Stomach (tissue), 9 donors: ENCODE data around the gene FOXN3. TPM values are rescaled to one million over a fixed set of nuclear protein-coding genes. Genes with fewer than 3 reads are reported as not detected.

Experiments
- DNase-seq, 2 donors: peaks; one replicate each; pipeline versions ENCODE4 v3.0.0 to v3.0.0-alpha.2; 2013 to 2019
- H3K27ac ChIP-seq, 5 donors: fragments of 200-600 bp in 4 of 5; sonication (generic) in 4 of 5; one replicate each; pipeline ENCODE4 v1.5.1; 2013 to 2019; ENCODE audit warnings: mild to moderate bottlenecking in 1 of 5, moderate library complexity in 1 of 5
- H3K27me3 ChIP-seq, 3 donors: fragments of 200-600 bp; sonication (generic); one replicate each; pipeline ENCODE4 v1.5.1; 2017 to 2019; ENCODE audit warnings: mixed run types in 1 of 3
- H3K36me3 ChIP-seq, 4 donors: fragments of 200-600 bp; sonication (generic); 1 replicate in 3 of 4; 2 replicates in 1 of 4; pipeline ENCODE4 v1.5.1; 2016 to 2019
- H3K4me1 ChIP-seq, 4 donors: fragments of 200-600 bp; sonication (generic); one replicate each; pipeline ENCODE4 v1.5.1; 2016 to 2019
- H3K4me3 ChIP-seq, 4 donors: fragments of 200-600 bp; sonication (generic) in 3 of 4; one replicate each; pipeline ENCODE4 v1.5.1; 2016 to 2019; ENCODE audit warnings: mild to moderate bottlenecking in 1 of 4
- H3K9me3 ChIP-seq, 4 donors: fragments of 200-600 bp; sonication (generic); one replicate each; pipeline ENCODE4 v1.5.1; 2016 to 2019
- EP300 ChIP-seq: sonication (generic); formaldehyde crosslinking; IDR thresholded peaks from one replicate; pipeline ENCODE4 v1.6.1; 2017; ENCODE audit warnings: antibody characterized with exemption
- POLR2A ChIP-seq, 4 donors: fragments of 450-650 bp; IDR thresholded peaks; one replicate each; pipeline ENCODE4 v1.6.1; 2016; ENCODE audit warnings: antibody characterized with exemption in 4 of 4, control low read depth in 2 of 4, mild to moderate bottlenecking in 1 of 4, moderate library complexity in 1 of 4
- POLR2AphosphoS5 ChIP-seq, 3 donors: sonication (generic); formaldehyde crosslinking; IDR thresholded peaks; one replicate each; pipeline ENCODE4 v1.6.1; 2016; ENCODE audit warnings: antibody characterized with exemption in 3 of 3
- WGBS, 5 donors: extraction: QIAGEN DNeasy Blood & Tissue Kit in 3 of 5; methylation state at CpG; one replicate each; pipeline versions ENCODE4 v1.1.5 to v1.1.7; 2013 to 2018; 5-methylcytosine and 5-hydroxymethylcytosine counted together
- intact Hi-C: fragments of 100-400 bp; cut with DNase I; formaldehyde crosslinking; loops from one replicate; pipeline ENCODE4 v1.15.1; 2023; ENCODE audit warnings: low total_unique reads
- polyA plus RNA-seq, 3 donors: library from polyadenylated mRNA; stranded (reverse); fragments of 200-250 nt; gene quantifications; one replicate each; pipeline ENCODE4 v1.2.3, GENCODE V29; 2013
- total RNA-seq, 5 donors: library from RNA; depleted of rRNA; stranded (reverse); fragments of >200 nt; gene quantifications; one replicate each; pipeline versions ENCODE4 v1.1.0 to v1.2.3, GENCODE V29; 2014 to 2016
- TF ChIP-seq, protein P1 (sequence below), 7 experiments: fragments of 450-650 bp in 4 of 7; fragments of 200-600 bp in 3 of 7; sonication (generic) in 3 of 7; IDR thresholded peaks; one replicate each; pipeline ENCODE4 v1.5.1; 2016 to 2019; ENCODE audit warnings: antibody characterized with exemption in 7 of 7, control low read depth in 2 of 7, mild to moderate bottlenecking in 1 of 7
- donor health status: healthy with polysubstance abuse.
- donor health status: Bipolar disorder and iron deficiency.
- donor health status: healthy.

Gene FOXN3
- total and polyA plus RNA-seq, 8 donors: 12.5 to 126 (median 56.6) TPM

DNA sequence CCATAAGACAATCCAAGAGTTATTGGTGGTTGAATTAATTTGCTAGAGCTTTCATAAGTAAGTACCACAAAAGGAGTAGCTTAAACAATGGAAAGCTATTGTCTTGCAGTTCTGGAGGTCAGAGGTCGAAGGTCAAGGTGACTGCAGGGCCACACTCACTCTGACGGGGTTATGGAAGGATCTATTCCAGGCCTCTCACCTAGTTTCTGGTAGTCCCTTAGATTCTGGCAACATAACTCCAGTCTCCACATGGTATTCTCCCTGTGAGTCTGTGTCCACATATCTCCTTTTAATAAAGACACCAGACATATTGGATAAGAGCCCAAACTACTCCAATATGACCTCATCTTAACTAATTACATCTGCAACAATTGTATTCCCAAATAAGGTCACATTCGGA, 273.4 kb downstream of the FOXN3 start:
- no peak overlapping the region for H3K4me3 ChIP-seq
- no peak for TF ChIP-seq POLR2A (IDR thresholded peaks at IDR 0.05)
- no peak for TF ChIP-seq POLR2AphosphoS5 (IDR thresholded peaks at IDR 0.05)
- no peak for TF ChIP-seq EP300
- TF ChIP-seq, protein P1, sequence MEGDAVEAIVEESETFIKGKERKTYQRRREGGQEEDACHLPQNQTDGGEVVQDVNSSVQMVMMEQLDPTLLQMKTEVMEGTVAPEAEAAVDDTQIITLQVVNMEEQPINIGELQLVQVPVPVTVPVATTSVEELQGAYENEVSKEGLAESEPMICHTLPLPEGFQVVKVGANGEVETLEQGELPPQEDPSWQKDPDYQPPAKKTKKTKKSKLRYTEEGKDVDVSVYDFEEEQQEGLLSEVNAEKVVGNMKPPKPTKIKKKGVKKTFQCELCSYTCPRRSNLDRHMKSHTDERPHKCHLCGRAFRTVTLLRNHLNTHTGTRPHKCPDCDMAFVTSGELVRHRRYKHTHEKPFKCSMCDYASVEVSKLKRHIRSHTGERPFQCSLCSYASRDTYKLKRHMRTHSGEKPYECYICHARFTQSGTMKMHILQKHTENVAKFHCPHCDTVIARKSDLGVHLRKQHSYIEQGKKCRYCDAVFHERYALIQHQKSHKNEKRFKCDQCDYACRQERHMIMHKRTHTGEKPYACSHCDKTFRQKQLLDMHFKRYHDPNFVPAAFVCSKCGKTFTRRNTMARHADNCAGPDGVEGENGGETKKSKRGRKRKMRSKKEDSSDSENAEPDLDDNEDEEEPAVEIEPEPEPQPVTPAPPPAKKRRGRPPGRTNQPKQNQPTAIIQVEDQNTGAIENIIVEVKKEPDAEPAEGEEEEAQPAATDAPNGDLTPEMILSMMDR (IDR thresholded peaks at IDR 0.05): no peak

DNA sequence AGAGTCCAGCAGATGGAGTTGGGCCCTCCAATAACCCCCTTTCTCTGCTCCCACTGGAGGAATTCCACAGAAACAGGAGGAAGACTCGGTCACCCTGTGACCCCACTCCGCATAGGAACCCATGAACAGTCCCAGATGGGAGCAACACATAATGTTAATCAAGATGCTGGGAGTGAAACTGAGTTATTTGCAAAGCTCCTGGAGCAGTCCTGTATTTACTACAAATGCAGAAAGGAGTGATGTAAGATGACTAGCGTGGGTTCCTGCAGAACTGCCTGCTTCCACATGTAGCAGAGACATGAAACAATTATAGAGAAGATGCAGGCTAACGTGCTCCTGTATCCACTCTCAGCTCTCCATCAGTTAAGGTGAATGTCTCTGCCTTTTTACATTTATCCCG, 274.7 kb downstream of the FOXN3 start:
- no peak overlapping the region for H3K4me3 ChIP-seq
- intact Hi-C loops: no loop called here
- H3K27me3 ChIP-seq: no peaks in the 10 kb centered on the region
- H3K27ac ChIP-seq: no peak overlapping the region
- TF ChIP-seq, protein P1 (IDR thresholded peaks at IDR 0.05): no peak
- TF ChIP-seq EP300 (no peak), POLR2AphosphoS5 (IDR thresholded peaks at IDR 0.05) (no peak), POLR2A (IDR thresholded peaks at IDR 0.05) (no peak)
- no peaks in the 10 kb centered on the region for H3K36me3 ChIP-seq
- peaks cover 0 to 19% (median 11%) of the 10 kb centered on the region in 4 donors for H3K4me1 ChIP-seq
- DNase-seq: no peak
- no peaks in the 10 kb centered on the region for H3K9me3 ChIP-seq
- WGBS, 5 donors: 88 to 94% (median 91%) methylated on average over 5 of the region's 5 CpGs

More for the DNA sequence above, 273.4 kb downstream of the FOXN3 start:
- Histone ChIP-seq H3K36me3 (no peaks in the 10 kb centered on the region), H3K27me3 (no peaks in the 10 kb centered on the region), H3K27ac (no peak overlapping the region), H3K9me3 (no peaks in the 10 kb centered on the region), H3K4me1 (peaks cover 0 to 9% (median 4%) of the 10 kb centered on the region in 4 donors)
- 71 to 84% (median 80%) methylated on average over 3 of the region's 3 CpGs for WGBS, 5 donors
- intact Hi-C loops: no loop called here
- DNase-seq: no peak

DNA sequence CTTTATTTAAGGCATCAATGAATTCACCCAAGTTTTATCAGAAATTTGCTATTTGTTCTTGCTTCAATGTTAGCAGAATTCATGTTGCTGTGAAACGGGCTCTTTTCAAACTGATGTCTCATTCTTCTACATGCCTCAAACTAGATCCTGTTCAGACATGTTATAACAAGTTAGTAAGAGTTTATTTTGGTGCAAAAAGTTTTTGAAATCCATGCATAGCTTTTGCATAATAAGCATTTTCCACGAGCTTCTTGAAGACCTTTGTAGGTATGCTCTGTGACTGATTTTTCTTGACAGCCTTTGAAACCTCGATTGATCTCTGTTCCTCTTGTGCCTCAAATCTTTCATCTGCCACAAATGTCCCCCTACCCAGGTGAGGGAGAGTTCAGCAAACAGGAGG, 275.2 kb downstream of the FOXN3 start:
- Histone ChIP-seq H3K27ac (no peak overlapping the region), H3K4me1 (peaks cover 0 to 23% (median 15%) of the 10 kb centered on the region in 4 donors), H3K36me3 (no peaks in the 10 kb centered on the region), H3K9me3 (peaks cover 0 to under 1% (median 0%) of the 10 kb centered on the region in 4 donors), H3K27me3 (no peaks in the 10 kb centered on the region), H3K4me3 (no peak overlapping the region)
- DNase-seq: no peak
- TF ChIP-seq, protein P1 (IDR thresholded peaks at IDR 0.05): no peak
- TF ChIP-seq POLR2A (IDR thresholded peaks at IDR 0.05) (no peak), EP300 (no peak), POLR2AphosphoS5 (IDR thresholded peaks at IDR 0.05) (no peak)
- 45 to 72% (median 65%) methylated on average over 3 of the region's 3 CpGs for WGBS, 5 donors
- intact Hi-C loops: no loop called here

DNA sequence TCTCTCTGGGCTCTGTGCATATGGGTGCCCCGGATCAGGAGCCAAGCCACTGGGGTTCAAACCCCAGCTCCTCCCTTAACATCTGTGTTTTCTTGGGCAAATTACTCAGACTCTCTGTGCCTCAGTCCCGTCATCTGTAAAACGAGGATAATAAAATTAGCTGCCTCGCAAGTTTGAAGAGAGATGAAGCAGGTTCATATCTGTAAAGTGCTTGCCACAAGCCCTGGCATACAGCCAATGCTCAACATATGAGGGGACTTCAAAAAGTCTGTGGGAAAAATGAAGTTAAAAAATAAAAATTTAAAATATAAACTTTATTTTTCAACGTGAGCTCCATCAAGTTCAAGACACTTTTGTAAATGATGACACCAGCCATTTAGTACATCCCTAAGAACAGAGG, 276.7 kb downstream of the FOXN3 start:
- TF ChIP-seq, protein P1 (IDR thresholded peaks at IDR 0.05): no peak
- TF ChIP-seq POLR2A (IDR thresholded peaks at IDR 0.05) (no peak), POLR2AphosphoS5 (IDR thresholded peaks at IDR 0.05) (no peak), EP300 (no peak)
- H3K9me3 ChIP-seq: peaks cover 0 to 16% (median 0%) of the 10 kb centered on the region in 4 donors
- no peaks in the 10 kb centered on the region for H3K36me3 ChIP-seq
- no peaks in the 10 kb centered on the region for H3K27me3 ChIP-seq
- WGBS, 5 donors: 34 to 57% (median 46%) methylated on average over 5 of the region's 5 CpGs
- H3K4me1 ChIP-seq: peaks cover 0 to 23% (median 15%) of the 10 kb centered on the region in 4 donors
- intact Hi-C loops: no loop called here
- H3K4me3 ChIP-seq: no peak overlapping the region
- no peak for DNase-seq
- no peak overlapping the region for H3K27ac ChIP-seq
